H9 (cell line): Measurements from ENCODE around the gene EML2. TPM values are rescaled to one million over a fixed set of nuclear protein-coding genes. Genes with fewer than 3 reads are reported as not detected.
A peak's percentile ranks its signal among the peaks of the same experiment; 100 is the strongest.

Experiments used
- DNase-seq: peaks from one replicate; pipeline ENCODE4 v3.0.0-alpha.2; 2017
- H2AFZ ChIP-seq: one replicate; pipeline ENCODE4 v1.6.1; 2013; ENCODE audit warnings: mild to moderate bottlenecking, low read length, control low read depth, moderate library complexity
- H2AK5ac ChIP-seq: 2 replicates; pipeline ENCODE4 v1.6.1; 2013; ENCODE audit warnings: low read length, control low read depth, mixed read lengths; ENCODE audit not compliant: insufficient read length
- H2BK120ac ChIP-seq: one replicate; pipeline ENCODE4 v1.6.1; 2013; ENCODE audit warnings: low read depth, mild to moderate bottlenecking, low read length, control low read depth, inconsistent platforms; ENCODE audit not compliant: poor library complexity, severe bottlenecking
- H2BK12ac ChIP-seq: 2 replicates; pipeline ENCODE4 v1.6.1; 2013; ENCODE audit warnings: low read length, control low read depth, mixed read lengths, low read depth; ENCODE audit not compliant: insufficient read length
- H2BK15ac ChIP-seq: 2 replicates; pipeline ENCODE4 v1.6.1; 2013; ENCODE audit warnings: low read depth, low read length, control low read depth
- H2BK20ac ChIP-seq: one replicate; pipeline ENCODE4 v1.6.1; 2013; ENCODE audit warnings: low read depth, mild to moderate bottlenecking, low read length, control low read depth, inconsistent platforms; ENCODE audit not compliant: poor library complexity, severe bottlenecking
- H2BK5ac ChIP-seq: 2 replicates; pipeline ENCODE4 v1.6.1; 2013; ENCODE audit warnings: low read length, control low read depth, mixed read lengths; ENCODE audit not compliant: insufficient read length
- H3K14ac ChIP-seq: 2 replicates; pipeline ENCODE4 v1.6.1; 2013; ENCODE audit warnings: low read length, control low read depth; ENCODE audit not compliant: insufficient read depth
- H3K18ac ChIP-seq: 2 replicates; pipeline ENCODE4 v1.6.1; 2013; ENCODE audit warnings: low read depth, mild to moderate bottlenecking, mixed read lengths, low read length, control low read depth; ENCODE audit not compliant: insufficient read length
- H3K23ac ChIP-seq: 2 replicates; pipeline ENCODE4 v1.6.1; 2013; ENCODE audit warnings: low read length, control low read depth, mixed read lengths, low read depth; ENCODE audit not compliant: insufficient read length
- H3K23me2 ChIP-seq: 2 replicates; pipeline ENCODE4 v1.6.1; 2013; ENCODE audit warnings: low read depth, mild to moderate bottlenecking, mixed read lengths, low read length, control low read depth; ENCODE audit not compliant: insufficient read length, poor library complexity, severe bottlenecking
- H3K27ac ChIP-seq: 2 replicates; pipeline ENCODE4 v1.5.1; 2013; ENCODE audit warnings: low read length, control low read depth, mixed read lengths, low read depth; ENCODE audit not compliant: insufficient read length
- H3K27me3 ChIP-seq: 2 replicates; pipeline ENCODE4 v1.6.1; 2013; ENCODE audit warnings: low read length, control low read depth, inconsistent platforms; ENCODE audit not compliant: insufficient read depth
- H3K4ac ChIP-seq: 2 replicates; pipeline ENCODE4 v1.6.1; 2013; ENCODE audit warnings: low read depth, mild to moderate bottlenecking, control low read depth, inconsistent platforms, low read length, moderate library complexity
- H3K4me1 ChIP-seq: 2 replicates; pipeline ENCODE4 v1.6.1; 2013; ENCODE audit warnings: low read length, control low read depth, inconsistent platforms; ENCODE audit not compliant: insufficient read depth
- H3K4me2 ChIP-seq: 2 replicates; pipeline ENCODE4 v1.6.1; 2013; ENCODE audit warnings: low read length, control low read depth, mixed read lengths; ENCODE audit not compliant: insufficient read length, insufficient read depth
- H3K56ac ChIP-seq: 2 replicates; pipeline ENCODE4 v1.6.1; 2013; ENCODE audit warnings: low read depth, mild to moderate bottlenecking, mixed read lengths, low read length, control low read depth; ENCODE audit not compliant: insufficient read length
- H3K79me1 ChIP-seq: 2 replicates; pipeline ENCODE4 v1.6.1; 2013; ENCODE audit warnings: low read depth, mild to moderate bottlenecking, moderate library complexity, low read length, control low read depth, inconsistent platforms; ENCODE audit not compliant: insufficient read depth, poor library complexity, severe bottlenecking
- H3K79me2 ChIP-seq: 2 replicates; pipeline ENCODE4 v1.6.1; 2013; ENCODE audit warnings: low read length, control low read depth, inconsistent platforms; ENCODE audit not compliant: insufficient read depth
- H3K9ac ChIP-seq: 2 replicates; pipeline ENCODE4 v1.6.1; 2013; ENCODE audit warnings: low read length, control low read depth, mixed read lengths; ENCODE audit not compliant: insufficient read length; ENCODE audit errors: extremely low read depth
- H3K9me3 ChIP-seq: one replicate; pipeline ENCODE4 v1.6.1; 2013; ENCODE audit warnings: low read depth, low read length, inconsistent platforms; ENCODE audit not compliant: control insufficient read depth
- H3T11ph ChIP-seq: one replicate; pipeline ENCODE4 v1.6.1; 2013; ENCODE audit warnings: mild to moderate bottlenecking, low read length, control low read depth, inconsistent platforms
- H4K20me1 ChIP-seq: one replicate; pipeline ENCODE4 v1.6.1; 2013; ENCODE audit not compliant: control insufficient read depth, insufficient read length, insufficient read depth
- H4K5ac ChIP-seq: 2 replicates; pipeline ENCODE4 v1.6.1; 2013; ENCODE audit warnings: low read depth, mild to moderate bottlenecking, mixed read lengths, low read length, control low read depth; ENCODE audit not compliant: insufficient read length
- H4K8ac ChIP-seq: replicated peaks from 2 replicates; pipeline ENCODE4 v1.6.1; 2013; ENCODE audit warnings: low read length, control low read depth, mixed read lengths, low read depth; ENCODE audit not compliant: insufficient read length
- H4K91ac ChIP-seq: 2 replicates; pipeline ENCODE4 v1.6.1; 2013; ENCODE audit warnings: low read depth, mild to moderate bottlenecking, moderate library complexity, mixed read lengths, low read length, control low read depth; ENCODE audit not compliant: insufficient read length
- H3K27ac Mint-ChIP-seq, 3 experiments: 2 replicates in 2 of 3; 3 replicates in 1 of 3; pipeline ENCODE4 v1.8.0; 2020 to 2021; ENCODE audit warnings: mixed read lengths in 3 of 3, mild to moderate bottlenecking in 1 of 3, moderate library complexity in 1 of 3
- H3K27me3 Mint-ChIP-seq: 2 replicates; pipeline ENCODE4 v1.8.0; 2021; ENCODE audit warnings: low read depth, mild to moderate bottlenecking, moderate library complexity, mixed read lengths
- H3K36me3 Mint-ChIP-seq, 3 experiments: 2 replicates in 2 of 3; 3 replicates in 1 of 3; pipeline ENCODE4 v1.8.0; 2020 to 2021; ENCODE audit warnings: low read depth in 3 of 3, mixed read lengths in 3 of 3; ENCODE audit not compliant: insufficient read depth in 1 of 3
- H3K4me1 Mint-ChIP-seq, 2 experiments: 2 replicates each; pipeline ENCODE4 v1.8.0; 2020; ENCODE audit warnings: mixed read lengths in 2 of 2
- H3K4me3 Mint-ChIP-seq, 2 experiments: 2 replicates in 1 of 2; 3 replicates in 1 of 2; pipeline ENCODE4 v1.8.0; 2020 to 2021; ENCODE audit warnings: mild to moderate bottlenecking in 2 of 2, mixed read lengths in 2 of 2, moderate library complexity in 1 of 2
- H3K9me3 Mint-ChIP-seq, 2 experiments: 2 replicates in 1 of 2; 3 replicates in 1 of 2; pipeline ENCODE4 v1.8.0; 2020; ENCODE audit warnings: mild to moderate bottlenecking in 2 of 2, mixed read lengths in 2 of 2, moderate library complexity in 1 of 2
- WGBS: extraction: QIAGEN DNeasy Blood & Tissue Kit; methylation state at CpG from one replicate; pipeline ENCODE4 v1.1.7; 2013; ENCODE audit warnings: missing lambda C conversion rate, low lambda C conversion rate, mixed read lengths; ENCODE audit not compliant: insufficient read length; ENCODE audit errors: extremely low coverage; 5-methylcytosine and 5-hydroxymethylcytosine counted together
- total RNA-seq: library from RNA; stranded (reverse); gene quantifications from 2 replicates; pipeline ENCODE4 v1.2.1, GENCODE V29; 2021
- TF ChIP-seq, protein P1 (sequence below): fragments of 200-600 bp; sonication (generic); conservative IDR thresholded peaks from 3 replicates; pipeline ENCODE4 v1.8.0; 2021; ENCODE audit warnings: antibody characterized with exemption, mild to moderate bottlenecking

Gene EML2
- total RNA-seq, 1 experiment from 2014 or later, result 22.6 TPM

DNA sequence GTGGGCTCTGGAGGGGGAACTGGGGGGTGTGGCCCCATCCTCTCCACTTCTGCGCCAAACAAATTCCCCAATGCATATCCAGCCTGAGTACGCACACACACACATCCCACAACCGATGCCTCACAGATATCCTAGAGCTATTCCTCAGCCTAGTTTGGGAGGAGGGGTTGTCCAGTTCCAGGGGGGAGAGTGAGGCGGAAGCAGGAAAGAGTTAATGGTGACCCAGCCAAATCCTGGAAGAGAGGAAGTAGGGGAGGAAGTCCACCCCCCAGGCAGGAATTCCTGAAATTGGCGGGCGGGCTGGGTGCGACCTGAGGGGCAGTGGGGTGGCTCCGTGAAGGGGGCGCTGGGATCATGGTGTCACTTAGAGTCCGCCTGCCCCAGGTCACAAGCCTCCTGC lies 38.1 kb downstream of the EML2 start:
- no peaks in the 10 kb centered on the region for H3K9me3 ChIP-seq
- H3K56ac ChIP-seq, result no peak overlapping the region
- no peak overlapping the region for H4K8ac ChIP-seq
- no peak overlapping the region for H3K18ac ChIP-seq
- H3K27ac ChIP-seq, result no peak overlapping the region
- no peaks in the 10 kb centered on the region for H3K4me1 ChIP-seq
- H3K23ac ChIP-seq, result no peak overlapping the region
- H3K23me2 ChIP-seq, result peaks cover 6% of the 10 kb centered on the region
- TF ChIP-seq, protein P1, sequence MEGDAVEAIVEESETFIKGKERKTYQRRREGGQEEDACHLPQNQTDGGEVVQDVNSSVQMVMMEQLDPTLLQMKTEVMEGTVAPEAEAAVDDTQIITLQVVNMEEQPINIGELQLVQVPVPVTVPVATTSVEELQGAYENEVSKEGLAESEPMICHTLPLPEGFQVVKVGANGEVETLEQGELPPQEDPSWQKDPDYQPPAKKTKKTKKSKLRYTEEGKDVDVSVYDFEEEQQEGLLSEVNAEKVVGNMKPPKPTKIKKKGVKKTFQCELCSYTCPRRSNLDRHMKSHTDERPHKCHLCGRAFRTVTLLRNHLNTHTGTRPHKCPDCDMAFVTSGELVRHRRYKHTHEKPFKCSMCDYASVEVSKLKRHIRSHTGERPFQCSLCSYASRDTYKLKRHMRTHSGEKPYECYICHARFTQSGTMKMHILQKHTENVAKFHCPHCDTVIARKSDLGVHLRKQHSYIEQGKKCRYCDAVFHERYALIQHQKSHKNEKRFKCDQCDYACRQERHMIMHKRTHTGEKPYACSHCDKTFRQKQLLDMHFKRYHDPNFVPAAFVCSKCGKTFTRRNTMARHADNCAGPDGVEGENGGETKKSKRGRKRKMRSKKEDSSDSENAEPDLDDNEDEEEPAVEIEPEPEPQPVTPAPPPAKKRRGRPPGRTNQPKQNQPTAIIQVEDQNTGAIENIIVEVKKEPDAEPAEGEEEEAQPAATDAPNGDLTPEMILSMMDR, result no peak
- no peak overlapping the region for H2AFZ ChIP-seq
- no peak overlapping the region for H3K9ac ChIP-seq
- H3K4ac ChIP-seq, result no peak overlapping the region
- H2AK5ac ChIP-seq, result no peak overlapping the region
- no peak overlapping the region for H3T11ph ChIP-seq
- no peak overlapping the region for H2BK5ac ChIP-seq
- H3K79me1 ChIP-seq, result no peaks in the 10 kb centered on the region
- no peak overlapping the region for H2BK15ac ChIP-seq
- DNase-seq, result no peak
- no peak overlapping the region for H4K91ac ChIP-seq
- peaks cover 34% of the 10 kb centered on the region for H3K27me3 ChIP-seq
- H4K20me1 ChIP-seq, result no peaks in the 10 kb centered on the region
- Mint-ChIP-seq H3K36me3 (peaks cover 0 to 3% (median 0%) of the 10 kb centered on the region in 3 experiments; a peak in 2 of 7 replicates), H3K4me3 (peak overlapping the region; percentile 49 to 80), H3K27ac (no peak overlapping the region), H3K27me3 (peaks cover 72% of the 10 kb centered on the region), H3K9me3 (no peaks in the 10 kb centered on the region; a peak in 1 of 5 replicates), H3K4me1 (peaks cover 33 to 59% of the 10 kb centered on the region in 2 experiments)
- H3K14ac ChIP-seq, result no peak overlapping the region
- WGBS, result no CpG with 5 or more reads among the region's 10 CpGs
- peak overlapping the region; percentile 40 for H3K4me2 ChIP-seq
- H3K79me2 ChIP-seq, result no peaks in the 10 kb centered on the region
- no peak overlapping the region for H2BK20ac ChIP-seq
- no peak overlapping the region for H4K5ac ChIP-seq
- H2BK12ac ChIP-seq, result no peak overlapping the region
- H2BK120ac ChIP-seq, result no peak overlapping the region
